ENCODE results near the gene COL4A6.

COL4A6 gene

GRCh38 chrX:108219949-108220601 is 218.1 kb downstream of the COL4A6 start:
- TF ChIP-seq, protein P1, sequence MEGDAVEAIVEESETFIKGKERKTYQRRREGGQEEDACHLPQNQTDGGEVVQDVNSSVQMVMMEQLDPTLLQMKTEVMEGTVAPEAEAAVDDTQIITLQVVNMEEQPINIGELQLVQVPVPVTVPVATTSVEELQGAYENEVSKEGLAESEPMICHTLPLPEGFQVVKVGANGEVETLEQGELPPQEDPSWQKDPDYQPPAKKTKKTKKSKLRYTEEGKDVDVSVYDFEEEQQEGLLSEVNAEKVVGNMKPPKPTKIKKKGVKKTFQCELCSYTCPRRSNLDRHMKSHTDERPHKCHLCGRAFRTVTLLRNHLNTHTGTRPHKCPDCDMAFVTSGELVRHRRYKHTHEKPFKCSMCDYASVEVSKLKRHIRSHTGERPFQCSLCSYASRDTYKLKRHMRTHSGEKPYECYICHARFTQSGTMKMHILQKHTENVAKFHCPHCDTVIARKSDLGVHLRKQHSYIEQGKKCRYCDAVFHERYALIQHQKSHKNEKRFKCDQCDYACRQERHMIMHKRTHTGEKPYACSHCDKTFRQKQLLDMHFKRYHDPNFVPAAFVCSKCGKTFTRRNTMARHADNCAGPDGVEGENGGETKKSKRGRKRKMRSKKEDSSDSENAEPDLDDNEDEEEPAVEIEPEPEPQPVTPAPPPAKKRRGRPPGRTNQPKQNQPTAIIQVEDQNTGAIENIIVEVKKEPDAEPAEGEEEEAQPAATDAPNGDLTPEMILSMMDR (IDR thresholded peaks at IDR 0.05; ENCODE audit: borderline replicate concordance, insufficient read depth, low read depth, low read length) = no peak
- H3K4me3 ChIP-seq (ENCODE audit: low read depth, low read length) = no peak overlapping the region

GRCh38 chrX:108217876-108218275 is 220.3 kb downstream of the COL4A6 start:
- H3K4me3 ChIP-seq (ENCODE audit: low read depth, low read length) = no peak overlapping the region
- TF ChIP-seq, protein P1 (IDR thresholded peaks at IDR 0.05; ENCODE audit: borderline replicate concordance, insufficient read depth, low read depth, low read length) = no peak

- TF ChIP-seq, protein P1 (IDR thresholded peaks at IDR 0.05; ENCODE audit: borderline replicate concordance, insufficient read depth, low read depth, low read length) = no peak
- no peak overlapping the region for H3K4me3 ChIP-seq (ENCODE audit: low read depth, low read length)
These were observed 221.2 kb downstream of the COL4A6 start for GRCh38 chrX:108216919-108217571.

DNA sequence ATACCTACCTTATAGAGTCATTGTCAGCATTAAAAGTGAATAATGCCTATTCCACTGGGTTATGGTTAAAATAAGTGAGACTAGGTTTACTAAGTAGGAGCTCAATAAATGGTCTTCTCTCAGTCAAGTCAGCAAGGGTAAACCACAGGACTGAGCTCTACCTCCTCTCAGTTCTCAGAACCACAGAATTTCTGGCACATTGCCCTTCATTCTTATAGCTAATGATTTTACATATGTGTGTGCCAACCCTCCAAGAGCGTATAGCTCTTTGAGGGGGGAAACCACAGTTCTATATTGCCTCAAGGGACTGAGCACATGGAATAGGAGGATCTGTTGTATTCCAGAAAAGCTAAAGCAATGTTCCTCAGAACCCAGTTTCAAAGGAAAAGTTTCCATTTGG is 221.8 kb downstream of the COL4A6 start:
- no peak overlapping the region for H3K4me3 ChIP-seq (ENCODE audit: low read depth, low read length)
- TF ChIP-seq, protein P1 (IDR thresholded peaks at IDR 0.05; ENCODE audit: borderline replicate concordance, insufficient read depth, low read depth, low read length) = no peak

DNA sequence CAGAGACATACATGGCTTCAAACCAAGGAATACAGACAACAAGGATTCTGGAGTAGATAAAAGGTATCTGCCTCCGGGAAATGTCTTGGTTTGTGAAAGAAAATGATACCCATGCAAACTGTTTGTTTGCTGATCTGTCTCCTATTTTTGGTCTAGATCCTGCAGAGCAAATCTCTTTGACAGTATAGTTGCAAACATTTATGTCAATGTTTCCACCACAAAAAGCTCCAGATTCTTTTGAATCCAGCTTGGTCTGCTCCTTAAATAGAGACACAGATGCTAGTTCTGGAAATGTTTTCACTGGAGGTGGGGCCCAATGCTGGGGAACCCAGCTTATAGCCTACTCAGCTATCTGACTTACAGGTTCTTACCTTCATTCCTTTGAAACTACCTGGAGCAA is 226.9 kb downstream of the COL4A6 start:
- TF ChIP-seq, protein P1 (IDR thresholded peaks at IDR 0.05; ENCODE audit: borderline replicate concordance, insufficient read depth, low read depth, low read length) = no peak
- no peak overlapping the region for H3K4me3 ChIP-seq (ENCODE audit: low read depth, low read length)

DNA sequence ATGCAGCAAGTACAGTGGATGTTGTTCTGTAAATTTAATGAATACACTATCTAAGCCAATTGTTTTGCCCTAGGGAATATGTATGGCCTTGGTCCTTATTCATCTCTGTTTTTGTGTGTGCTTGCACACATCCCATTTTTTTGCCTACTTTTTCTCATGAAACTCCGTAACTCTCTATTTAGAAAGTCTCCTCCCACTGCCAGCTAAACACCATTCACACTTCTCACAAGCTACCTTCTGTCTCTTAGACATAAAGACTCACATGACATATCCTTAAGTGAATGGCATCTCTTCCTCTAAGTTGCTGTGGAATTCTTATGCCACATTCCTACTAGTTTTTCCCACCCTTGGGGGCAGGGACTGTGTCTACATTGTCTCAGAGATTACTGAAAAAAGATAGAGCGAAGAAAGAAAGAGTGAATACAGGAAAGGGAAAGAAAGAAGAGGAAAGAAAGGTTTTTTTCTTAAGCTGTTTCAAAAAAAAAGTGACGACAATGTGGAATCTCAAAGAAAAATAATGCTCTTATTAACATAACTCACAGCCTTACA is 229.1 kb downstream of the COL4A6 start:
- TF ChIP-seq, protein P1 (IDR thresholded peaks at IDR 0.05; ENCODE audit: borderline replicate concordance, insufficient read depth, low read depth, low read length) = no peak
- H3K4me3 ChIP-seq (ENCODE audit: low read depth, low read length) = no peak overlapping the region

GRCh38 chrX:108203540-108203939 is 234.7 kb downstream of the COL4A6 start:
- TF ChIP-seq, protein P1 (IDR thresholded peaks at IDR 0.05; ENCODE audit: borderline replicate concordance, insufficient read depth, low read depth, low read length) = no peak
- no peak overlapping the region for H3K4me3 ChIP-seq (ENCODE audit: low read depth, low read length)

Data from GM12875 (cell line).